NCI-H1694 (cell line): ENCODE data around the gene SFTPD.
A peak's percentile ranks its signal among the peaks of the same experiment; 100 is the strongest.
"Not testable (repeated sequence)": the region's sequence is repeated elsewhere in the genome, so short reads cannot be mapped to it uniquely, and the experiment has no call there.

Experiments used
- DNase-seq: peaks from one replicate; lab custom pipeline; 2025; lab: John Stamatoyannopoulos, UW

Gene SFTPD

DNA sequence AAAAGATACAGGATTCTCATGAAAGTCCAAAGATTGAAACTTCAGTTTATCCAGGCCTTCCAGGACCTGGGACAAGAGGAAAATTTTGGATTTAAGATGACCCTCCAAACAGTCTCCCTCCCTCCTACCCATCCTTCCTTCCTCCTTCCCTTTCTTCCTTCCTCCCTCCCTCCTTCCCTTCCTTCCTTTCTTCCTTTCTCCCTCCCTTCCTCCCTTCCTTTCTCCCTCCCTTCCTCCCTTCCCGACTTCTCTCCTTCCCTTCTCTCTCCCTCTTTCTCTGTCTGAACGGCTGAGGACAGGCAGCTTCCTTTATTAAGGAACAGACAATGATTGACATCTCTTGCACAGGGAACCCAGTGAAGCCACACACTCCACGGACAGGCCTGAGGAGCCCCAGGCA lies 23.3 kb downstream of the SFTPD start:
- DNase-seq, result no peak

DNA sequence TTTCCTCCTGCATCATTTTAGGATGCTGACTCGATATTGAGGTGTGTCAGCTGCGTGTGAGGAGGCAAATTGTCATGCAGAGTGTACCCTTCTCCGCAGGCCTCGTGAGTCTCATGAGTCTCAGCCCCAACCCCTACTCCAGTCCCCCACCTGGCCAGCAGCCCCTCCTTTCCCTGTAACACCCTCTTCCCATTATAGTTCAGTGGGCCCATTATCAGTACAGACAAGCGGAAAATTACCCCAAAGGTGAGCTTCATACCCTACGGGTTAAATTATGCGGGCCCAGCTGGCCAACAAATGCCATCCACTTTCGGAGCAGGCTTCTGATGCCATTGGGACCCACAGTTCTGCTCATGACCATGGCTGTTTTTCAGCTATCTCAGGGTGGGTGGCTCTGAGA lies 25.2 kb downstream of the SFTPD start:
- DNase-seq, result no peak

DNA sequence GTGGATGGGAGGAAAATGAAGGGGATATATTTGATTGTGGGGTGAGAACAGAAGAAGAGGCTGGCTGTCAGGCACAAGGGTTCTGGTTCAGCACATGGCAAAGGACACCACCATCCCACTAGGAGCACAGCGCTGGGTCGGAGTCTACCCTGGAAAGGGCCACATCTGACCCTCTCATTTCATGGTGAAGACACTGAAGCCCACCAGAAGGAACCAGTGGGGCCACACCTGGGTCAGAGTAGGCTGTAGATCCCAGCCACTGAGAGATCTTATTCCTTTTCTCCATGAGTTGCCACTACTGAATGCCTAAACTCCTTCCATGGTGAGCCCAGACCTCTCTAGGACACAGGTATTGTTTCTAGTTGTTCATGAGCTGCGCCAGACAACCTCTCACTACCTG lies 25.8 kb downstream of the SFTPD start:
- no peak for DNase-seq

GRCh38 chr10:79922011-79922412 lies 26.9 kb downstream of the SFTPD start:
- not testable (repeated sequence) for DNase-seq

GRCh38 chr10:79915838-79916237 lies 33.1 kb downstream of the SFTPD start:
- DNase-seq, result not testable (repeated sequence)

DNA sequence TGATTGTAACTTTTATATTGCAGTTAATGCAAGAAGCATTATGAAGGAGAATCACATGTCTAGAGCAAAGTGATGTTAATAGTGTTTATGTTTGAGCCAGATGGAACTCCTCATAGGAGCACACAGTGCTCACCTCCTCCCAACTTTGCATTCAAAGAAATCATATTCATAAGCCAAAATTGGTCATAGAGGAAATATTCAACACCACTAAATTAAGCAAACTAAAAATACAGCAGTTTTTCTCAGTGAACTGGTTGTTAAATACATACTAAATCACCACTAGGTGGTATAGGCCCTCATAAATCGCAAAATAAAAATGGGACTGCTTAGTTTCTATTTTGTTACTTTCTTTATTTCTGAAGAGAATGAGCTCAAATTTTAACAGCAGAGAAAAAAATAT lies 34.4 kb downstream of the SFTPD start:
- not testable (repeated sequence) for DNase-seq

DNA sequence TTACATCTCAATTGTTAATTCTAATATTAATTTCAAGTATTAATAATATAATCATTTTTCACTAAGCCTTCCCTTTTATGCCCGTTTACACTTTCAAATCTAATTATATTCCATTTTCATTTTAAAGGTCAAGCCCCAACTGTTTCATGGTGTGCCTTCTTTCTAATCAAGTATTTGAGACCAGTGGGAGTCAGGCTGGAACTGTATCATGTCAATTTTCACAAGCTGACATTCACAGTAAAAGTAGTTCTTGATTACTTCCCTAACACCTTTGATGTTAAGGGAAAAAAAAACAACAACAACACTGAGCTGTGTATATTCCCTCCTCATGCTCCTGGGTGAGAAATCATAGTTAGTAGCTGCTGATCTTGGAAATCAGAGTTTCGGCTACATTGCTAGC lies 38.1 kb downstream of the SFTPD start:
- no peak for DNase-seq

- DNase-seq, result no peak
These were observed 38.6 kb downstream of the SFTPD start for GRCh38 chr10:79910344-79910743.

DNA sequence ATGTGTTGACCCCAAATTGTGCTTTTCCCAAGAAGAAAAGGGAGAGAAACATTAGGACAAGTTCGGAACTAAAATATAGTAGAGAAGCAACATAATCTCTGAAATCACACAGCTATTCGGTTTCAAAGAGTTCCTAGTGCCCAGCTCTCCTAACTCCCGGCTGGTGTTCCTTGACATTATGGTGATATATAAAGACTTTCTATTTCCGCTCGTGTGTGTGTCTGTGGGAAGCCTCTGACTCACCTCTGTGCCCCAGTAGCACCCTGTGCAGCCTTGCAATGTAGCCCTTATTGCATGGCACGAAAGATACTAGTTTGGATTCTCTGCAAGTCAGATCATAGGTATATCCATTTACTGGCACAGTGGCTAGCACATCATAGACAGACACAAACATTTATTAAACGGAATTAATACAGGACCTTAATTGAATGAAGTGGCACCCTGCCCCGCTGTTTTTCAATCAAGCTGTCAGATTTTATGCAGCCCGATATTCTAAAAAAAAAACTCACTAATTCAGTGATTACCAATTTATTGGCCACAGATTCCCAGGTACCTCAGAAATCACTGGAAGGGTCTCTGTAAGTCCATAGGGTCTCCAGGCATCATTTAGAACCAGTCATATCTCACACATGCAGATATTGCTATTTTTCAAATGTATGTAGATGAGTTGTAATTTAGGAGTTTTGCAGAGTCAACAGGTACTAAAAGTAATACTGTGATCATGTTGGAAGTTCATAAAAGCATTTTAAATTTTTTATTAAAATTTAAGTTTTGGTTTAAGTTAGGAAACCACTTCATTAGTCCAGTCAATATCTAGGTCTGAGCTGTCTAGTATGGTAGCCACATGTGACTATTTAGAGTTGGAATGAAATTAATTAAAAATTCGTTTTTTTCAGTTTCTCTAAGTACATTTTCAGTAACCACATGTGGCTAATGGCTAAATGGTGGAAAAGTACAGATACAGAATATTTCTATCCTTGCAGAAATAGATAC lies 43.3 kb downstream of the SFTPD start:
- DNase-seq, result no peak

DNA sequence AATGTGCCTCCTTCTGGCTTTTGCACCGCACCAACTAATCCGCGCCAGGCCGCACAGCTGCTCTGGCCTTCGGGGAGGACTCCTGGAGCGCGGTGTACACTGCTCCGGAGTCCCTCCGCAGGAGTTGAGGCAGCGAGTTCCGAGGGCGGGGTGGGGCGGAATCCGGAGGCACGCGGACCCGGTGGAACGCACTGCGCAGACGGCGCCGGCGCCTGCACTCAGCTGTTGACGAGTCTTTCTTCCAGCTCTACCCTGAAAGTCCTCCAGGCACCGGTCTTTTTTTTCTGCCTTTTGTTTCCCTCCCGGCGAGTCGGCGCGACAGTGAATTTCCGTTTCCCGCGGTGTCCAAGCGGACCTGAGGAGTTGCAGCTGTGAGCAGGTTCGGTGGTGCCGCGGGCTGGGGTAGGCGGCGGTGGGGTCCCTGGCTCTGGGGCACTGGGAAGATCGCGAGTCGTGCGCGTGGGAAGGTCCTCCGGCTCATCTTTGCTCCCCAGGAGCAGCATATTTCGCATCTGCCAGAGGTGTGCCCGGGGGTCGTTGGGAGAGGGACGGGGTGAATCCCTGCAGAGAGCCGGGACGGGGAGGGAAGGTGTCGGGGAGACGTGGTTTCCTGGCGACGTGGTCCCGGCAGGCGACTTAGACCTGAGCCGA lies 44.1 kb downstream of the SFTPD start:
- DNase-seq, result peak; percentile 12

DNA sequence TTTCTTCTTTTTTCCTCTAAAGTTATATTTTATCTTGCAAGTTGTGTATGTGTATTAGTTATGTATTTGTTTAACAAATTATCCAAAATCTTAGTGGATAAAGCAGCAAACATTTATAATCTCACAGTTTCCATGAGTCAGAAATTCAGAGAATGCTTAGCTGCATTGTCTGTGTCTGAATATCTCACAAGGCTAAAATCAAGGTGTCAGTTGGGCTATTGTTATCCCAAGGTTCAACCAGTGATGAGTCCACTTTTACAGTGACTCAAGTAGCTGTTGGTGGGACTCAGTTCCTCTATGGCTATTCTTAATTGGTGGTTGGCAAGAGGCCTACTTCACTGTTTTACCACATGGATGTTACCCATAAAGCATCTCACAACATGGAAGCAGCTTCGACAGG lies 47.3 kb downstream of the SFTPD start:
- not testable (repeated sequence) for DNase-seq

GRCh38 chr10:79898597-79899325 lies 50.1 kb downstream of the SFTPD start:
- no peak for DNase-seq

DNA sequence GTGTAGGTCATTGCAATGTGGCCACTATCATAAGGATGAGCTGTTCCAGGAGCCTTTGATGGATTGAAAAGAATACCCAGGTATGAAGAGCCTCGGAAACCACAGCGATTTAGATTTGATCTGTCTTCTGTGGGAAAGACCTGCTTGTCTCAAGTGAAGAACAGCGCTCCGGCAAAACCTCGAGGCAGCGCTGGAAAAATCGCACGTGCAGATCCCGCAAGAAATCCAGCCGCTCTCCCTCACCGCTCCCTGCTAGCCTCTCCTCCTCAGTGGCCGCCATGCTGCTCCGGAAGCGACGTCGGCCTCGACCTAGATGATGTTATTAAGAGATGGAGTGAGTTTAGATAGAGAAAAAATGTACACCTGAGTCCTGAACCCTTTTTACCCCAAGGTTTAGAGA lies 56.0 kb downstream of the SFTPD start:
- DNase-seq, result not testable (repeated sequence)

- no peak for DNase-seq
These were observed 58.4 kb downstream of the SFTPD start for GRCh38 chr10:79890469-79890868.

DNA sequence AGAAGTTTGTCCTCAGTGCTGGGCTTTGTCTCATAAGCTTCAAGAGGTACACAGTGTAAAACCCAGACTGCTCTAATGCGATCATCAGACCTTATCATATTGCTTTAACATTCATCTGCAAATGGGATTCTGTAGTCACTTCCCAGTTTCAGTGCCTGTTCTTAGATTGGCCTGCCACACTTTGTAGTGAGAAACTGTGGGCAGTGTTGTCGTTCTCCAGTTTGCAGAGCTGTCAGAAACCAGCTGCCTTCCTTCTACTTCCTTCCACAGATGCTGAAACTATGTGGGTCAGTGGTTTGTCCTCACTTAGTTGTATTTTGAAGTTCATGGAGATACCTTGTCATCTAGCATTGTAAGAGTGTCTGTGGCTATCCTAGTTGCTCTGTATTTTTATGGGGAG lies 59.9 kb downstream of the SFTPD start:
- not testable (repeated sequence) for DNase-seq
